Gastrocnemius medialis (tissue), 4 donors: ENCODE measurements around the gene HPGD. TPM values are rescaled to one million over a fixed set of nuclear protein-coding genes. Genes with fewer than 3 reads are reported as not detected.

ENCODE experiments used
- ATAC-seq, 2 donors: fragments of 150-250 bp; one replicate each; pipeline ENCODE4 v1.9.1; 2016
- DNase-seq, 2 donors: peaks; one replicate each; pipeline ENCODE4 v3.0.0-alpha.2; 2019
- H3K27ac ChIP-seq, 4 donors: fragments of 200-600 bp; sonication (generic); 1 replicate in 1 of 4; 2 replicates in 3 of 4; pipeline ENCODE4 v1.5.1; 2016 to 2018; ENCODE audit warnings: mild to moderate bottlenecking in 2 of 4, moderate library complexity in 1 of 4
- H3K27me3 ChIP-seq, 3 donors: fragments of 200-600 bp; sonication (generic) in 2 of 3; 1 replicate in 1 of 3; 2 replicates in 2 of 3; pipeline versions ENCODE4 v1.5.1 to v1.6.0; 2016 to 2019; ENCODE audit warnings: mild to moderate bottlenecking in 1 of 3, moderate library complexity in 1 of 3
- H3K36me3 ChIP-seq, 2 donors: fragments of 200-600 bp; sonication (generic) in 1 of 2; one replicate each; pipeline ENCODE4 v1.5.1; 2017 to 2018
- H3K4me1 ChIP-seq, 2 donors: fragments of 200-600 bp; sonication (generic) in 1 of 2; one replicate each; pipeline ENCODE4 v1.5.1; 2016 to 2017; ENCODE audit warnings: mild to moderate bottlenecking in 2 of 2
- H3K4me3 ChIP-seq, 4 donors: fragments of 200-600 bp; sonication (generic) in 3 of 4; 1 replicate in 1 of 4; 2 replicates in 3 of 4; pipeline ENCODE4 v1.5.1; 2016 to 2019; ENCODE audit warnings: mild to moderate bottlenecking in 2 of 4
- H3K9me3 ChIP-seq, 3 donors: fragments of 200-600 bp; sonication (generic) in 2 of 3; 1 replicate in 1 of 3; 2 replicates in 2 of 3; pipeline ENCODE4 v1.5.1; 2016 to 2019
- CTCF ChIP-seq, 5 experiments: fragments of 450-650 bp in 3 of 5; fragments of 200-600 bp in 2 of 5; sonication (generic) in 2 of 5; IDR thresholded peaks in 4 of 5; conservative IDR thresholded peaks in 1 of 5; 1 replicate in 4 of 5; 2 replicates in 1 of 5; pipeline ENCODE4 v1.5.1; 2016 to 2019; ENCODE audit warnings: antibody characterized with exemption in 5 of 5, mild to moderate bottlenecking in 3 of 5, moderate library complexity in 3 of 5
- POLR2A ChIP-seq, 2 donors: fragments of 450-650 bp; IDR thresholded peaks; one replicate each; pipeline ENCODE4 v1.6.1; 2017; ENCODE audit warnings: antibody characterized with exemption in 2 of 2, mild to moderate bottlenecking in 2 of 2, moderate library complexity in 2 of 2
- in situ Hi-C, 4 donors: fragments of 200-750 bp; cut with MboI; loops; one replicate each; pipeline versions ENCODE4 v1.15.0 to v1.8.0; 2017; ENCODE audit warnings: low sequenced_read_pairs in 4 of 4
- intact Hi-C: fragments of 100-400 bp; cut with DNase I; formaldehyde crosslinking; loops from one replicate; pipeline ENCODE4 v1.15.1; 2023; ENCODE audit warnings: low total_unique reads
- total RNA-seq, 4 donors: library from RNA; depleted of rRNA; stranded (reverse); fragments of >200 nt; gene quantifications; one replicate each; pipeline versions ENCODE4 v1.1.0 to v1.2.3, GENCODE V29; 2016

The HPGD gene
- total RNA-seq, 4 donors from 2014 or later: 1.2 to 12.9 (median 3.8) TPM

GRCh38 chr4:174553031-174553430, 30.7 kb upstream of the HPGD start:
- intact Hi-C loops: no loop called here
- Histone ChIP-seq H3K27ac (no peak overlapping the region), H3K36me3 (no peaks in the 10 kb centered on the region), H3K4me1 (no peaks in the 10 kb centered on the region), H3K9me3 (no peaks in the 10 kb centered on the region), H3K4me3 (no peak overlapping the region), H3K27me3 (no peaks in the 10 kb centered on the region)
- TF ChIP-seq POLR2A (IDR thresholded peaks at IDR 0.05) (no peak), CTCF (IDR thresholded peaks at IDR 0.05 in 4 of 5, conservative IDR thresholded peaks at IDR 0.05 in 1 of 5) (no peak)
- ATAC-seq (no peak), DNase-seq (no peak)
- in situ Hi-C loops: no loop called here

GRCh38 chr4:174550541-174550940, 28.3 kb upstream of the HPGD start:
- in situ Hi-C loops (no loop called here), intact Hi-C loops (no loop called here)
- ATAC-seq: no peak
- Histone ChIP-seq H3K9me3 (no peaks in the 10 kb centered on the region), H3K27ac (no peak overlapping the region), H3K36me3 (no peaks in the 10 kb centered on the region), H3K4me3 (no peak overlapping the region), H3K27me3 (no peaks in the 10 kb centered on the region), H3K4me1 (no peaks in the 10 kb centered on the region)
- DNase-seq: no peak
- no peak for TF ChIP-seq CTCF (IDR thresholded peaks at IDR 0.05 in 4 of 5, conservative IDR thresholded peaks at IDR 0.05 in 1 of 5)

GRCh38 chr4:174549721-174550120, 27.4 kb upstream of the HPGD start:
- H3K27me3 ChIP-seq: no peaks in the 10 kb centered on the region
- no peak for DNase-seq
- intact Hi-C loops: no loop called here
- ATAC-seq: no peak
- H3K36me3 ChIP-seq: no peaks in the 10 kb centered on the region
- no peak overlapping the region for H3K4me3 ChIP-seq
- H3K27ac ChIP-seq: no peak overlapping the region
- in situ Hi-C loops: no loop called here
- TF ChIP-seq POLR2A (IDR thresholded peaks at IDR 0.05) (no peak), CTCF (IDR thresholded peaks at IDR 0.05 in 4 of 5, conservative IDR thresholded peaks at IDR 0.05 in 1 of 5) (no peak)
- no peaks in the 10 kb centered on the region for H3K9me3 ChIP-seq
- no peaks in the 10 kb centered on the region for H3K4me1 ChIP-seq

- DNase-seq (no peak), ATAC-seq (no peak)
- no peaks in the 10 kb centered on the region for H3K9me3 ChIP-seq
- intact Hi-C loops (no loop called here), in situ Hi-C loops (no loop called here)
- no peak overlapping the region for H3K4me3 ChIP-seq
- H3K4me1 ChIP-seq: no peaks in the 10 kb centered on the region
- no peaks in the 10 kb centered on the region for H3K27me3 ChIP-seq
- H3K27ac ChIP-seq: no peak overlapping the region
- no peaks in the 10 kb centered on the region for H3K36me3 ChIP-seq
- no peak for TF ChIP-seq POLR2A (IDR thresholded peaks at IDR 0.05)
These were observed 23.0 kb upstream of the HPGD start for GRCh38 chr4:174545268-174545667.

DNA sequence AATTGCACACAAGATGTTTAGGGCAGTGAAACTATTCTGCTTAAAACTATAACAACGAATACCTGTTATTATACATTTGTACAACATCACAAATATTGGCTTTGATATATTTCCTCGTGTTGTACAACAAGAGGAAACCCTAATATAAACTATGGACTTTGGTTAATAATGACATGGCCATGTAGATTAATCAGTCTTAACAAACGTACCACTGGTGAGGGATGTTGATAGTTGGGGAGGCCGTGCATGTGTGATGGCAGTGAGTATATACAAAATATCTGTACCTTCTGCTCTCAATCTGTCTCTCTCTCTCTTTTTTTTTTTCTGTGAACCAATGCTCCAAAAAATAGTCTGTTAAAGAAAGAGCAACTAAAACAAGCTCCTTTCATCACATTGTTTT, 22.2 kb upstream of the HPGD start:
- Histone ChIP-seq H3K27me3 (no peaks in the 10 kb centered on the region), H3K4me3 (no peak overlapping the region), H3K4me1 (no peaks in the 10 kb centered on the region), H3K9me3 (no peaks in the 10 kb centered on the region), H3K36me3 (no peaks in the 10 kb centered on the region), H3K27ac (no peak overlapping the region)
- ATAC-seq (no peak), DNase-seq (no peak)
- intact Hi-C loops: no loop called here
- in situ Hi-C loops: no loop called here
- TF ChIP-seq CTCF (IDR thresholded peaks at IDR 0.05 in 4 of 5, conservative IDR thresholded peaks at IDR 0.05 in 1 of 5) (no peak), POLR2A (IDR thresholded peaks at IDR 0.05) (no peak)
